Fibroblast of lung (primary cell): ENCODE data around the gene PRDM8. TPM values are rescaled to one million over a fixed set of nuclear protein-coding genes. Genes with fewer than 3 reads are reported as not detected.

Source experiments
- DNase-seq, 2 donors: peaks; one replicate each; pipeline versions ENCODE4 v3.0.0 to v3.0.0-alpha.2; 2010; ENCODE audit warnings: low read depth in 2 of 2
- H2AFZ ChIP-seq: 2 replicates; pipeline ENCODE4 v1.5.1; 2012; ENCODE audit warnings: low read length, control low read depth, inconsistent platforms
- H3K27ac ChIP-seq: 2 replicates; pipeline ENCODE4 v1.5.1; 2011; ENCODE audit warnings: low read length, control low read depth; ENCODE audit not compliant: insufficient read depth
- H3K27me3 ChIP-seq: 2 replicates; pipeline ENCODE4 v1.5.1; 2011; ENCODE audit warnings: mild to moderate bottlenecking, low read length; ENCODE audit not compliant: control insufficient read depth, insufficient read depth
- H3K36me3 ChIP-seq: 2 replicates; pipeline ENCODE4 v1.5.1; 2011; ENCODE audit warnings: low read length; ENCODE audit not compliant: control insufficient read depth, insufficient read depth
- H3K4me1 ChIP-seq: 2 replicates; pipeline ENCODE4 v1.5.1; 2011; ENCODE audit warnings: low read length; ENCODE audit not compliant: control insufficient read depth, insufficient read depth; ENCODE audit errors: extremely low read depth
- H3K4me2 ChIP-seq: 2 replicates; pipeline ENCODE4 v1.5.1; 2011; ENCODE audit warnings: low read length, control low read depth; ENCODE audit not compliant: insufficient read depth; ENCODE audit errors: extremely low read depth
- H3K4me3 ChIP-seq, 4 experiments: fragments of 200-600 bp in 1 of 4; sonication (generic) in 1 of 4; replicated peaks in 1 of 4; 2 replicates each; pipeline ENCODE4 v1.5.1; 2011 to 2016; ENCODE audit warnings: low read length in 4 of 4, low read depth in 3 of 4, mild to moderate bottlenecking in 3 of 4, control low read depth in 2 of 4, inconsistent platforms in 1 of 4, mixed read lengths in 1 of 4; ENCODE audit not compliant: insufficient read depth in 1 of 4; ENCODE audit errors: control extremely low read depth in 1 of 4
- H3K79me2 ChIP-seq: 2 replicates; pipeline ENCODE4 v1.5.1; 2012; ENCODE audit warnings: mild to moderate bottlenecking, low read length, inconsistent platforms; ENCODE audit not compliant: control insufficient read depth, insufficient read depth
- H3K9ac ChIP-seq: 2 replicates; pipeline ENCODE4 v1.5.1; 2011; ENCODE audit warnings: mild to moderate bottlenecking, low read length, control low read depth; ENCODE audit not compliant: insufficient read depth
- H3K9me3 ChIP-seq: 2 replicates; pipeline ENCODE4 v1.5.1; 2012; ENCODE audit warnings: low read depth, low read length; ENCODE audit not compliant: control insufficient read depth, insufficient read depth
- H4K20me1 ChIP-seq: 2 replicates; pipeline ENCODE4 v1.5.1; 2011; ENCODE audit warnings: low read length; ENCODE audit not compliant: control insufficient read depth, insufficient read depth; ENCODE audit errors: extremely low read depth
- EZH2 ChIP-seq: IDR thresholded peaks from 2 replicates; pipeline ENCODE4 v1.5.1; 2012; ENCODE audit warnings: low read length, control low read depth, mild to moderate bottlenecking; ENCODE audit errors: missing control alignments
- polyA plus RNA-seq, 2 donors: library from polyadenylated mRNA; depleted of rRNA in 1 of 2; stranded (reverse) in 1 of 2; unstranded in 1 of 2; fragments of >200 nt; gene quantifications; 2 replicates each; pipeline ENCODE4 v1.2.1, GENCODE V29; 2011 to 2012; ENCODE audit warnings: missing spikeins in 1 of 2
- total RNA-seq: library from RNA; depleted of rRNA; stranded (reverse); fragments of >200 nt; gene quantifications from 2 replicates; pipeline ENCODE4 v1.2.1, GENCODE V29; 2014
- TF ChIP-seq, protein P1 (sequence below), 2 donors: IDR thresholded peaks in 1 of 2; conservative IDR thresholded peaks in 1 of 2; 1 replicate in 1 of 2; 2 replicates in 1 of 2; pipeline ENCODE4 v1.5.1; 2011 to 2012; ENCODE audit warnings: low read length in 2 of 2, control low read depth in 1 of 2, inconsistent platforms in 1 of 2, low read depth in 1 of 2, mild to moderate bottlenecking in 1 of 2

PRDM8 gene
- total and polyA plus RNA-seq, 2 donors (not counting 1 experiment from before 2014, with no cell fraction given) = 3.3 to 8.8 TPM

DNA sequence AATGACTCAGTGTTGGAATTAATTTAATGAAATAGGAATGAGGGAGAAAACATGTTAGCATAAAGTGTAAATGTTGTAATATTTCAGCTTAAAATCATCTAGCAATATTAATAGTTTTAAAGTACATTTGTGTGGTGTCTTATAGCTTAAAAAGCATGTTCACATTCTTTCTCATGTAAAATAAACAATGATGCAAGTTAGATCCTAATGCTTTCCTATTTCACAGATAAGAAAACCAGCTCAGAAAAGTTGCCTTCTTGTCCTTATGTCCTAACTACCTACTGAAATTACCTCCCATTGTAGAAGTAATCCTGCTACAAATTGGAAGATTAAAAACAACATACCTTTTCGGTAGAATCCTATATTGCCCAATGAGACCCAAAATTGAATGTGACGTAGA, 40.9 kb upstream of the PRDM8 start:
- no peaks in the 10 kb centered on the region for H3K79me2 ChIP-seq
- TF ChIP-seq EZH2 = no peak
- TF ChIP-seq, protein P1, sequence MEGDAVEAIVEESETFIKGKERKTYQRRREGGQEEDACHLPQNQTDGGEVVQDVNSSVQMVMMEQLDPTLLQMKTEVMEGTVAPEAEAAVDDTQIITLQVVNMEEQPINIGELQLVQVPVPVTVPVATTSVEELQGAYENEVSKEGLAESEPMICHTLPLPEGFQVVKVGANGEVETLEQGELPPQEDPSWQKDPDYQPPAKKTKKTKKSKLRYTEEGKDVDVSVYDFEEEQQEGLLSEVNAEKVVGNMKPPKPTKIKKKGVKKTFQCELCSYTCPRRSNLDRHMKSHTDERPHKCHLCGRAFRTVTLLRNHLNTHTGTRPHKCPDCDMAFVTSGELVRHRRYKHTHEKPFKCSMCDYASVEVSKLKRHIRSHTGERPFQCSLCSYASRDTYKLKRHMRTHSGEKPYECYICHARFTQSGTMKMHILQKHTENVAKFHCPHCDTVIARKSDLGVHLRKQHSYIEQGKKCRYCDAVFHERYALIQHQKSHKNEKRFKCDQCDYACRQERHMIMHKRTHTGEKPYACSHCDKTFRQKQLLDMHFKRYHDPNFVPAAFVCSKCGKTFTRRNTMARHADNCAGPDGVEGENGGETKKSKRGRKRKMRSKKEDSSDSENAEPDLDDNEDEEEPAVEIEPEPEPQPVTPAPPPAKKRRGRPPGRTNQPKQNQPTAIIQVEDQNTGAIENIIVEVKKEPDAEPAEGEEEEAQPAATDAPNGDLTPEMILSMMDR (conservative IDR thresholded peaks at IDR 0.05 in 1 of 2, IDR thresholded peaks at IDR 0.05 in 1 of 2; ENCODE audit: low read depth in 1 of 2, low read length in 2 of 2) = no peak
- H4K20me1 ChIP-seq = no peaks in the 10 kb centered on the region
- no peaks in the 10 kb centered on the region for H3K27me3 ChIP-seq
- no peaks in the 10 kb centered on the region for H3K4me1 ChIP-seq
- DNase-seq = peak in 1 of 2 donors; percentile 34
- no peak overlapping the region for H2AFZ ChIP-seq
- H3K9ac ChIP-seq = no peak overlapping the region
- H3K4me2 ChIP-seq = no peak overlapping the region
- H3K27ac ChIP-seq = no peak overlapping the region
- H3K4me3 ChIP-seq = no peak overlapping the region
- no peaks in the 10 kb centered on the region for H3K36me3 ChIP-seq
- H3K9me3 ChIP-seq = no peaks in the 10 kb centered on the region

DNA sequence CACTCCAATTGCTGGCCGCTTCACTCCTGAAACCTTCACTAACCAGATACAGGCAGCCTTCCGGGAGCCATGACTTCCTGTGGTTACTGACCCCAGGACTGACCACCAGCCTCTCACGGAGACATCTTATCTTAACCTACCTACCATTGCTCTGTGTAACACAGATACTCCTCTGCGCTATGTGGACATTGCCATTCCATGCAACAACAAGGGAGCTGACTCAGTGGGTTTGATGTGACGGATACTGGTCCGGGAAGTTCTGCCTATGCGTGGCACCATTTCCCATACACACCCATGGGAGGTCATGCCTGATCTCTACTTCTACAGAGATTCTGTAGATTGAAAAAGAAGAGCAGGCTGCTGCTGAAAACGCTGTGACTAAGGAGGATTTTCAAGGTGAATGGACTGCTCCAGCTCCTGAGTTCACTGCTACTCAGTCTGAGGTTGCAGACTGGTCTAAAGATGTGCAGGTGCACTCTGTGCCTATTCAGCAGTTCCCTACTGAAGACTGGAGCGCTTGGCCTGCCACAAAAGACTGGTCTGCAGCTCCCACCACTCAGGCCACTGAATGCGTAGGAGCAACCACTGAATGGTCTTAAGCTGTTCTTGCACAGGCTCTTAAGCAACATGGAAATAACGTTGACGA, 35.8 kb upstream of the PRDM8 start:
- Histone ChIP-seq H3K4me2 (no peak overlapping the region), H2AFZ (no peak overlapping the region), H3K9me3 (no peaks in the 10 kb centered on the region), H3K27me3 (no peaks in the 10 kb centered on the region), H3K36me3 (no peaks in the 10 kb centered on the region), H3K4me3 (no peak overlapping the region), H3K79me2 (no peaks in the 10 kb centered on the region), H3K27ac (no peak overlapping the region), H3K9ac (no peak overlapping the region), H3K4me1 (no peaks in the 10 kb centered on the region), H4K20me1 (no peaks in the 10 kb centered on the region)
- DNase-seq = no peak
- TF ChIP-seq, protein P1 (conservative IDR thresholded peaks at IDR 0.05 in 1 of 2, IDR thresholded peaks at IDR 0.05 in 1 of 2; ENCODE audit: low read depth in 1 of 2, low read length in 2 of 2) = no peak
- no peak for TF ChIP-seq EZH2

DNA sequence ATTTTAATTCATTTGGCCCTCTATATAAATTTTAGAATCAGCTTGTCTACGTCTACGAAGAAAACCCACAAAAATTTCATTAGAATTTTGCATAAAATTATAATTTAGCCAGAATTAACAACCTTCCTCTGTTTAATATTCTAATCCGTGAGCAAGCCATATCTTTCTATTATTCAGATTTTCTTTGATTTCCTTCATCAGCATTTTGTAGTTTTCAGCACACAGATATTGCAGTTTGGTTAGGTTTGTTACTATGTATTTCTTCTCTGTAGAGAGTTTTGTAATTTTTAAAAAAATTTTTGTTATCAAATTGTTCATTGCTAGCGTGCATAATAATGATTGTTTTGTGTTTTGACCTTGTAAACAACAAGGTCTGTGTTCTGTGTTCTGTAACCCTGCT, 34.9 kb upstream of the PRDM8 start:
- Histone ChIP-seq H3K9ac (no peak overlapping the region), H2AFZ (no peak overlapping the region), H3K79me2 (no peaks in the 10 kb centered on the region), H3K4me1 (no peaks in the 10 kb centered on the region), H4K20me1 (no peaks in the 10 kb centered on the region), H3K4me2 (no peak overlapping the region), H3K27me3 (no peaks in the 10 kb centered on the region), H3K27ac (no peak overlapping the region), H3K4me3 (no peak overlapping the region), H3K9me3 (no peaks in the 10 kb centered on the region), H3K36me3 (no peaks in the 10 kb centered on the region)
- TF ChIP-seq, protein P1 (conservative IDR thresholded peaks at IDR 0.05 in 1 of 2, IDR thresholded peaks at IDR 0.05 in 1 of 2; ENCODE audit: low read depth in 1 of 2, low read length in 2 of 2) = no peak
- TF ChIP-seq EZH2 = no peak
- DNase-seq = no peak
